ENCODE data around the gene CABLES1. TPM values are rescaled to one million over a fixed set of nuclear protein-coding genes. Genes with fewer than 3 reads are reported as not detected.

The CABLES1 gene
- total RNA-seq, 4 donors from 2014 or later = 1.5 to 11.9 (median 6.1) TPM

- intact Hi-C loops (cut with DNase I; ENCODE audit: low total_unique reads) = no loop called here
Observed at GRCh38 chr18:23291456-23292205, 156.3 kb downstream of the CABLES1 start.

GRCh38 chr18:23300231-23300805, 165.0 kb downstream of the CABLES1 start:
- in situ Hi-C loops (cut with MboI; ENCODE audit: low pct_ligation_motif_present in 1 of 4, low pct_unique_long_range_greater_than_20kb in 1 of 4, low sequenced_read_pairs in 3 of 4) (no loop called here), intact Hi-C loops (cut with DNase I; ENCODE audit: low total_unique reads) (no loop called here)
- no peak for DNase-seq
- Histone ChIP-seq H3K9me3 (no peaks in the 10 kb centered on the region), H3K4me3 (no peak overlapping the region), H3K27ac (no peak overlapping the region), H3K27me3 (no peaks in the 10 kb centered on the region), H3K36me3 (no peaks in the 10 kb centered on the region), H3K4me1 (no peaks in the 10 kb centered on the region)
- TF ChIP-seq POLR2AphosphoS5 (IDR thresholded peaks at IDR 0.05) (no peak), EP300 (IDR thresholded peaks at IDR 0.05; ENCODE audit: low read depth) (no peak), POLR2A (IDR thresholded peaks at IDR 0.05) (no peak), CTCF (IDR thresholded peaks at IDR 0.05) (no peak)
- WGBS, 2 donors (ENCODE audit: low coverage in 1 of 2) = 89% methylated on average over 6 of the region's 6 CpGs; no CpG with 5 or more reads in 1 of the 2 donors

More at GRCh38 chr18:23291456-23292205, 156.3 kb downstream of the CABLES1 start:
- H3K27me3 ChIP-seq = no peaks in the 10 kb centered on the region
- no peak overlapping the region for H3K27ac ChIP-seq
- DNase-seq = no peak
- no peaks in the 10 kb centered on the region for H3K4me1 ChIP-seq
- no peaks in the 10 kb centered on the region for H3K36me3 ChIP-seq
- WGBS, 2 donors (ENCODE audit: low coverage in 1 of 2) = 87% methylated on average over 3 of the region's 4 CpGs; no CpG with 5 or more reads in 1 of the 2 donors
- in situ Hi-C loops (cut with MboI; ENCODE audit: low pct_ligation_motif_present in 1 of 4, low pct_unique_long_range_greater_than_20kb in 1 of 4, low sequenced_read_pairs in 3 of 4) = no loop called here
- no peak overlapping the region for H3K4me3 ChIP-seq
- H3K9me3 ChIP-seq = no peaks in the 10 kb centered on the region
- no peak for TF ChIP-seq CTCF (IDR thresholded peaks at IDR 0.05)
- TF ChIP-seq POLR2A (IDR thresholded peaks at IDR 0.05) = no peak
- TF ChIP-seq EP300 (IDR thresholded peaks at IDR 0.05; ENCODE audit: low read depth) = no peak
- no peak for TF ChIP-seq POLR2AphosphoS5 (IDR thresholded peaks at IDR 0.05)

- Histone ChIP-seq H3K27me3 (no peaks in the 10 kb centered on the region), H3K4me1 (no peaks in the 10 kb centered on the region), H3K4me3 (no peak overlapping the region), H3K36me3 (no peaks in the 10 kb centered on the region), H3K27ac (no peak overlapping the region), H3K9me3 (no peaks in the 10 kb centered on the region)
- intact Hi-C loops (cut with DNase I; ENCODE audit: low total_unique reads) = no loop called here
- 92 to 100% methylated on average over 1 to 5 of the region's 5 CpGs for WGBS, 2 donors (ENCODE audit: low coverage in 1 of 2)
- TF ChIP-seq POLR2AphosphoS5 (IDR thresholded peaks at IDR 0.05) (no peak), CTCF (IDR thresholded peaks at IDR 0.05) (no peak)
- in situ Hi-C loops (cut with MboI; ENCODE audit: low pct_ligation_motif_present in 1 of 4, low pct_unique_long_range_greater_than_20kb in 1 of 4, low sequenced_read_pairs in 3 of 4) = no loop called here
- no peak for DNase-seq
Observed at GRCh38 chr18:23301972-23302371, 166.7 kb downstream of the CABLES1 start.

GRCh38 chr18:23302511-23302850, 167.2 kb downstream of the CABLES1 start:
- Histone ChIP-seq H3K36me3 (no peaks in the 10 kb centered on the region), H3K4me3 (no peak overlapping the region), H3K4me1 (no peaks in the 10 kb centered on the region), H3K9me3 (no peaks in the 10 kb centered on the region), H3K27me3 (no peaks in the 10 kb centered on the region), H3K27ac (no peak overlapping the region)
- TF ChIP-seq EP300 (IDR thresholded peaks at IDR 0.05; ENCODE audit: low read depth) (no peak), POLR2AphosphoS5 (IDR thresholded peaks at IDR 0.05) (no peak), POLR2A (IDR thresholded peaks at IDR 0.05) (no peak), CTCF (IDR thresholded peaks at IDR 0.05) (no peak)
- in situ Hi-C loops (cut with MboI; ENCODE audit: low pct_ligation_motif_present in 1 of 4, low pct_unique_long_range_greater_than_20kb in 1 of 4, low sequenced_read_pairs in 3 of 4) (no loop called here), intact Hi-C loops (cut with DNase I; ENCODE audit: low total_unique reads) (no loop called here)
- no peak for DNase-seq
- 92% methylated on average over 3 of the region's 3 CpGs; no CpG with 5 or more reads in 1 of the 2 donors for WGBS, 2 donors (ENCODE audit: low coverage in 1 of 2)

All from transverse colon (tissue), 4 donors.